Liver (tissue), 3 donors: Measurements from ENCODE around the gene PTGER2.

Experiments used
- CTCF ChIP-seq: fragments of 150-350 bp; IDR thresholded peaks from 2 replicates; pipeline ENCODE4 v1.5.1; 2017; ENCODE audit warnings: improper control_type of control experiment, low read depth, low read length; ENCODE audit not compliant: missing input control
- GABPA ChIP-seq, 2 donors: IDR thresholded peaks in 1 of 2; conservative IDR thresholded peaks in 1 of 2; 2 replicates each; pipeline ENCODE4 v1.6.1; 2016; ENCODE audit warnings: antibody characterized with exemption in 2 of 2, mild to moderate bottlenecking in 1 of 2, moderate library complexity in 1 of 2
- JUND ChIP-seq, 2 donors: IDR thresholded peaks; 2 replicates each; pipeline ENCODE4 v1.6.1; 2016; ENCODE audit warnings: antibody characterized with exemption in 2 of 2
- RAD21 ChIP-seq, 2 donors: IDR thresholded peaks; 2 replicates each; pipeline ENCODE4 v1.6.1; 2016; ENCODE audit warnings: antibody characterized with exemption in 2 of 2, mild to moderate bottlenecking in 2 of 2
- SP1 ChIP-seq: IDR thresholded peaks from 2 replicates; pipeline ENCODE4 v1.6.1; 2018; ENCODE audit warnings: antibody characterized with exemption, mild to moderate bottlenecking
- TAF1 ChIP-seq: conservative IDR thresholded peaks from 2 replicates; pipeline ENCODE4 v1.6.1; 2016; ENCODE audit warnings: antibody characterized with exemption, mild to moderate bottlenecking
- YY1 ChIP-seq: IDR thresholded peaks from 2 replicates; pipeline ENCODE4 v1.6.1; 2016; ENCODE audit warnings: antibody characterized with exemption, mild to moderate bottlenecking
- TF ChIP-seq, protein P1 (sequence below): IDR thresholded peaks from 2 replicates; pipeline ENCODE4 v1.6.1; 2016; ENCODE audit warnings: antibody characterized with exemption
- donor health status: healthy.
- donor health status: healthy.

DNA sequence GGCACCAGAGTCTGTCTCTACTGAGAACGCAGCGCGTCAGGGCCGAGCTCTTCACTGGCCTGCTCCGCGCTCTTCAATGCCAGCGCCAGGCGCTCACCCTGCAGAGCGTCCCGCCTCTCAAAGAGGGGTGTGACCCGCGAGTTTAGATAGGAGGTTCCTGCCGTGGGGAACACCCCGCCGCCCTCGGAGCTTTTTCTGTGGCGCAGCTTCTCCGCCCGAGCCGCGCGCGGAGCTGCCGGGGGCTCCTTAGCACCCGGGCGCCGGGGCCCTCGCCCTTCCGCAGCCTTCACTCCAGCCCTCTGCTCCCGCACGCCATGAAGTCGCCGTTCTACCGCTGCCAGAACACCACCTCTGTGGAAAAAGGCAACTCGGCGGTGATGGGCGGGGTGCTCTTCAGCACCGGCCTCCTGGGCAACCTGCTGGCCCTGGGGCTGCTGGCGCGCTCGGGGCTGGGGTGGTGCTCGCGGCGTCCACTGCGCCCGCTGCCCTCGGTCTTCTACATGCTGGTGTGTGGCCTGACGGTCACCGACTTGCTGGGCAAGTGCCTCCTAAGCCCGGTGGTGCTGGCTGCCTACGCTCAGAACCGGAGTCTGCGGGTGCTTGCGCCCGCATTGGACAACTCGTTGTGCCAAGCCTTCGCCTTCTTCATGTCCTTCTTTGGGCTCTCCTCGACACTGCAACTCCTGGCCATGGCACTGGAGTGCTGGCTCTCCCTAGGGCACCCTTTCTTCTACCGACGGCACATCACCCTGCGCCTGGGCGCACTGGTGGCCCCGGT lies 46.4 kb upstream of the PTGER2 start, which contains the start of gene PTGDR:
- TF ChIP-seq CTCF (no peak), YY1 (no peak), RAD21 (IDR thresholded peaks at IDR 0.05) (no peak), TAF1 (no peak), SP1 (no peak), JUND (IDR thresholded peaks at IDR 0.05) (no peak), GABPA (IDR thresholded peaks at IDR 0.05 in 1 of 2, conservative IDR thresholded peaks at IDR 0.05 in 1 of 2) (no peak)
- TF ChIP-seq, protein P1, sequence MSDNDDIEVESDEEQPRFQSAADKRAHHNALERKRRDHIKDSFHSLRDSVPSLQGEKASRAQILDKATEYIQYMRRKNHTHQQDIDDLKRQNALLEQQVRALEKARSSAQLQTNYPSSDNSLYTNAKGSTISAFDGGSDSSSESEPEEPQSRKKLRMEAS = no peak
